Trophoblast cell (in vitro differentiated cells and primary cell): Measurements from ENCODE around the gene BACH2.

Experiments
- DNase-seq, 2 donors: peaks; one replicate each; pipeline ENCODE4 v3.0.0-alpha.2; 2016
- H2AFZ ChIP-seq: 2 replicates; pipeline ENCODE4 v1.6.1; 2013; ENCODE audit warnings: low read length, moderate library complexity, mild to moderate bottlenecking; ENCODE audit not compliant: insufficient read depth, poor library complexity
- H2AK5ac ChIP-seq: 2 replicates; pipeline ENCODE4 v1.6.1; 2013; ENCODE audit warnings: mild to moderate bottlenecking, low read length
- H2BK120ac ChIP-seq: 2 replicates; pipeline ENCODE4 v1.6.1; 2013; ENCODE audit warnings: low read length, mild to moderate bottlenecking, moderate library complexity; ENCODE audit not compliant: insufficient read depth, poor library complexity
- H2BK12ac ChIP-seq: 2 replicates; pipeline ENCODE4 v1.6.1; 2013; ENCODE audit warnings: mild to moderate bottlenecking, low read length, moderate library complexity
- H2BK5ac ChIP-seq: 2 replicates; pipeline ENCODE4 v1.6.1; 2013; ENCODE audit warnings: low read length, low read depth, moderate library complexity, mild to moderate bottlenecking; ENCODE audit not compliant: poor library complexity
- H3K14ac ChIP-seq: 2 replicates; pipeline ENCODE4 v1.6.1; 2013; ENCODE audit warnings: mild to moderate bottlenecking, low read length
- H3K18ac ChIP-seq: 2 replicates; pipeline ENCODE4 v1.6.1; 2013; ENCODE audit warnings: mild to moderate bottlenecking, low read length
- H3K23ac ChIP-seq: 2 replicates; pipeline ENCODE4 v1.6.1; 2013; ENCODE audit warnings: low read length
- H3K27ac ChIP-seq: 2 replicates; pipeline ENCODE4 v1.5.1; 2013; ENCODE audit warnings: low read depth, mild to moderate bottlenecking, inconsistent platforms, low read length, moderate library complexity
- H3K27me3 ChIP-seq: 2 replicates; pipeline ENCODE4 v1.6.1; 2013; ENCODE audit warnings: inconsistent platforms, mild to moderate bottlenecking, low read length, moderate library complexity; ENCODE audit not compliant: insufficient read depth
- H3K36me3 ChIP-seq, 2 experiments: 1 replicate in 1 of 2; 2 replicates in 1 of 2; pipeline ENCODE4 v1.6.1; 2013; ENCODE audit warnings: low read length in 2 of 2, mild to moderate bottlenecking in 2 of 2, moderate library complexity in 1 of 2; ENCODE audit not compliant: insufficient read depth in 2 of 2, control insufficient read depth in 1 of 2
- H3K4ac ChIP-seq: 2 replicates; pipeline ENCODE4 v1.6.1; 2013; ENCODE audit warnings: low read depth, mild to moderate bottlenecking, low read length, moderate library complexity
- H3K4me1 ChIP-seq, 2 experiments: 1 replicate in 1 of 2; 2 replicates in 1 of 2; pipeline ENCODE4 v1.6.1; 2013; ENCODE audit warnings: low read length in 2 of 2, mild to moderate bottlenecking in 2 of 2, moderate library complexity in 1 of 2; ENCODE audit not compliant: insufficient read depth in 2 of 2, control insufficient read depth in 1 of 2
- H3K4me2 ChIP-seq: 2 replicates; pipeline ENCODE4 v1.6.1; 2013; ENCODE audit warnings: inconsistent platforms, mild to moderate bottlenecking, low read length, moderate library complexity
- H3K4me3 ChIP-seq: 2 replicates; pipeline ENCODE4 v1.5.1; 2013; ENCODE audit warnings: mild to moderate bottlenecking, low read depth, low read length, inconsistent platforms
- H3K79me1 ChIP-seq: one replicate; pipeline ENCODE4 v1.6.1; 2013; ENCODE audit warnings: low read length
- H3K79me2 ChIP-seq: 2 replicates; pipeline ENCODE4 v1.6.1; 2013; ENCODE audit warnings: low read length, mild to moderate bottlenecking; ENCODE audit not compliant: control insufficient read depth, insufficient read depth, poor library complexity
- H3K9ac ChIP-seq: 2 replicates; pipeline ENCODE4 v1.6.1; 2013; ENCODE audit warnings: mild to moderate bottlenecking, low read length
- H3K9me3 ChIP-seq: 2 replicates; pipeline ENCODE4 v1.6.1; 2013; ENCODE audit warnings: low read depth, mild to moderate bottlenecking, control low read depth, inconsistent platforms, low read length; ENCODE audit not compliant: insufficient read depth
- H4K12ac ChIP-seq: 2 replicates; pipeline ENCODE4 v1.6.1; 2013; ENCODE audit warnings: low read depth, mild to moderate bottlenecking, low read length, moderate library complexity
- H4K8ac ChIP-seq: 2 replicates; pipeline ENCODE4 v1.6.1; 2013; ENCODE audit warnings: low read depth, mild to moderate bottlenecking, low read length, moderate library complexity
- H4K91ac ChIP-seq: one replicate; pipeline ENCODE4 v1.6.1; 2013; ENCODE audit warnings: low read depth, mild to moderate bottlenecking, low read length, moderate library complexity
- WGBS: extraction: QIAGEN DNeasy Blood & Tissue Kit; methylation state at CpG from one replicate; pipeline ENCODE4 v1.1.7; 2013; ENCODE audit warnings: missing lambda C conversion rate; ENCODE audit not compliant: insufficient read length, insufficient coverage; ENCODE audit errors: extremely low coverage; 5-methylcytosine and 5-hydroxymethylcytosine counted together

Gene BACH2

DNA sequence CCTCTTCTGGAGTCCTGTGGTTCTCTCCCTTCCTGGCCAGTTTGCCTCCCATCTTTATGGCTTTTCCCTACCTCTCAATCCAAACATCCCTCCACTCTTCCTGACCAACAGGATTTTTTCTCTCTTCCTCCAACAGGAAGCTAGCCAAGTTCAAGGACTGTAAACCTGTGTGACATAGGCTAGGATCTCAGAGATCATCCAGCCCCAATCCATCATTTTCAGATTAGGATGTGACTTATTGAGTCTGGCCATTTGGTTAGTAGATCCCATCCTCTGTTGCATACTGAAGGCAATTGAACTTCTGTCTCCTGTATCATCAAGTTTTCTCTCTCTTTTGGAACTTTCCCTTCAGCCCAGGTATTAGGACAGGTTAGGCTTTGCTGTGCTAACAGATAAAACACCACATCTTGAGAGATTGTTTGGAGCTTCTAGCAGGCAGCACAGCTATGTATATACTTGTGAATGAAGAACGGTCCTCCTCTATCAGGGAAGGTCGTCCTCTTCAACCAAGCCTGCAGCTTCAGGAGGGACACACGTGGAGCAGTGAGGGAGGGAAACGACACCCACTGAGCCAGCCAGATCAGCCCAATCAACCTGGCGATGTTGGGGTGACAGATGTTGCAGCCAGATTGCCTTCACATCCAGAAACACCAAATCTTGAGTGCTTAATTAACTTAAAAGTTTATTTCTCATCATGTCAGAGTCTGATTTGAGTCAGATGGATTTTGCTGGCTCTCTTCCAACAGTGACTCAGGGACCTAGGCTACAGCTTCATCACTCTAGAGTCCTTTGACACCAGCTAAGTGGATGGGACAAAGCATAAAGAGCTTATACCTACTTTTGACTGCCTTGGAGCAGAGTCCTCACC lies 295.5 kb downstream of the BACH2 start:
- H3K79me2 ChIP-seq, result peaks cover 2% of the 10 kb centered on the region
- no peak overlapping the region for H2BK5ac ChIP-seq
- no peak overlapping the region for H2BK12ac ChIP-seq
- no peak overlapping the region for H3K23ac ChIP-seq
- H2BK120ac ChIP-seq, result no peak overlapping the region
- H3K4me1 ChIP-seq, result peaks cover 0 to 2% of the 10 kb centered on the region in 2 experiments
- H3K4ac ChIP-seq, result no peak overlapping the region
- H3K79me1 ChIP-seq, result peaks cover 2% of the 10 kb centered on the region
- H3K4me3 ChIP-seq, result no peak overlapping the region
- DNase-seq, result no peak
- no peak overlapping the region for H3K4me2 ChIP-seq
- no peak overlapping the region for H3K27ac ChIP-seq
- no CpG with 5 or more reads among the region's 5 CpGs for WGBS
- H3K18ac ChIP-seq, result no peak overlapping the region
- H3K14ac ChIP-seq, result no peak overlapping the region
- no peak overlapping the region for H2AK5ac ChIP-seq
- no peak overlapping the region for H4K12ac ChIP-seq
- peaks cover 2 to 3% of the 10 kb centered on the region in 2 experiments for H3K36me3 ChIP-seq
- no peak overlapping the region for H4K8ac ChIP-seq
- H3K9ac ChIP-seq, result no peak overlapping the region
- H3K9me3 ChIP-seq, result peaks cover 2% of the 10 kb centered on the region
- H2AFZ ChIP-seq, result no peak overlapping the region
- no peak overlapping the region for H4K91ac ChIP-seq
- no peaks in the 10 kb centered on the region for H3K27me3 ChIP-seq

DNA sequence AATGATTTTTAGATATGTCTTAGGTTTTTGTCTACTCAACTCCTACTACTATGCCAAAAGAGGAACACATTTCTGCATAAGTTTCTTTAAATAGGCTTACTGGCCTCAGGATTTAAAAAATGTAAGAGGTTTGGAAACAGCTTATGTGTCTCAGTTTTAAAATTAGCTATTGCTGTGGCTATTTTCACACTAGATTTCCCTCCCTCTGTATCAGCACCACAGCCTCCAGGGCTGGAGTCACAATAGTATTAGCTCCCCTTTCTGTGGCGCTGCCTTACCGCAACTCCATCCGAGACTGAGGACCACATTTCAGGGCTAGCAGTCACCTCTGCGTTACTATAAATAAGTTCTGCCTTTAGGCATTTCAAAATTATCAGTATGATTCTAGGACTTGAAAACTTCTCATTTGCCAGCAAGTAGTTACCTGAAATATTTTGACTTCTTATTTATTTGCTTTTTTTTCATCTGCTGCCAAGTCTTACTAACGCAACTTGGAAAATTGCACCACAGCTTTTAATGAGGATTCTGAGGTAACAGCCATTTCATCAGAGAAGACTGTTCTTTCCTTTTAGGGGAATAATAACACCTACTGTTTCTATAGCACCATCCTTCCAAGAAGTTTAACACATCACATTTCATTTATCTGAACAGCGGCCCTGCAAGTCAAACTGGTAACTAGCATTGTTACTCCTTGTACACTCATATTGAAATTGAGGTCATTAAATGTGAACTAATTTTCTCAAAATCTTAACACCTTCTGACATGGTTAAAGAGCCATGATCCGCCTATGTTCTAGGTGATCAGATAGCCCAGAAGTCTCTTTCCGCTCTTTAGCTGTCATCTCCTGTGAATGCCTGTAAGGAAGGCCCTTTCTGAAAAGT lies 296.5 kb downstream of the BACH2 start:
- Histone ChIP-seq H3K9ac (no peak overlapping the region), H3K4ac (no peak overlapping the region), H2BK5ac (no peak overlapping the region), H3K14ac (no peak overlapping the region), H2AK5ac (no peak overlapping the region), H3K4me2 (no peak overlapping the region), H3K9me3 (peaks cover 2% of the 10 kb centered on the region), H2BK12ac (no peak overlapping the region), H2BK120ac (no peak overlapping the region), H4K91ac (no peak overlapping the region), H3K27me3 (no peaks in the 10 kb centered on the region), H3K79me2 (peaks cover 2% of the 10 kb centered on the region), H4K12ac (no peak overlapping the region), H3K36me3 (peaks cover 0 to 3% of the 10 kb centered on the region in 2 experiments), H3K4me3 (no peak overlapping the region), H3K18ac (no peak overlapping the region), H2AFZ (no peak overlapping the region), H3K4me1 (peaks cover 0 to 2% of the 10 kb centered on the region in 2 experiments), H3K27ac (no peak overlapping the region), H4K8ac (no peak overlapping the region), H3K23ac (no peak overlapping the region), H3K79me1 (peaks cover 2% of the 10 kb centered on the region)
- no CpG with 5 or more reads among the region's 8 CpGs for WGBS
- DNase-seq, result no peak

DNA sequence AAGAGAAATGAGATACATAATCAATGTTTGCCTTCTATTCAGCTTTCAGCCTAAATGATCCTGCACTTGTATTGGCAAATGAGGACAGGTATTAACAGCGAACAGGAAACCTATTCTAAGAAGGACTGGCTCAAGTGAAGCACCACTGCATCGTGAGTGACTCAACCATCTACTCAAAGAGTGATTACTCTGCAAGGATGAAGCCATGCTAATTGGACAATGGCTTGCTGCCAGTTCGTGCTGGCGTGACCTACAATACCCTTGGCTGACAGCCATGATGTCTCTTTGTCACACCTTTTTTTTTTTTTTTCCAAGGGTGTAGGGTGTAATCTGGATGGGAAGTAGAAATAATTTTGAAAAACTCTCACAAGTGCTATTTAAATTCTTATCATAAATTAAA lies 297.5 kb downstream of the BACH2 start:
- no peak overlapping the region for H2AFZ ChIP-seq
- H2BK120ac ChIP-seq, result no peak overlapping the region
- H3K18ac ChIP-seq, result no peak overlapping the region
- H3K4ac ChIP-seq, result no peak overlapping the region
- H2BK12ac ChIP-seq, result no peak overlapping the region
- H2AK5ac ChIP-seq, result no peak overlapping the region
- no peaks in the 10 kb centered on the region for H3K27me3 ChIP-seq
- H2BK5ac ChIP-seq, result no peak overlapping the region
- DNase-seq, result no peak
- no CpG with 5 or more reads among the region's 4 CpGs for WGBS
- H3K9me3 ChIP-seq, result peaks cover 2% of the 10 kb centered on the region
- no peak overlapping the region for H4K91ac ChIP-seq
- H3K4me3 ChIP-seq, result no peak overlapping the region
- H3K79me2 ChIP-seq, result no peaks in the 10 kb centered on the region
- peaks cover 0 to 3% of the 10 kb centered on the region in 2 experiments for H3K36me3 ChIP-seq
- H3K79me1 ChIP-seq, result peaks cover 2% of the 10 kb centered on the region
- no peak overlapping the region for H3K9ac ChIP-seq
- no peak overlapping the region for H4K12ac ChIP-seq
- peaks cover 0 to 2% of the 10 kb centered on the region in 2 experiments for H3K4me1 ChIP-seq
- no peak overlapping the region for H3K27ac ChIP-seq
- H3K23ac ChIP-seq, result no peak overlapping the region
- no peak overlapping the region for H4K8ac ChIP-seq
- no peak overlapping the region for H3K4me2 ChIP-seq
- H3K14ac ChIP-seq, result no peak overlapping the region

DNA sequence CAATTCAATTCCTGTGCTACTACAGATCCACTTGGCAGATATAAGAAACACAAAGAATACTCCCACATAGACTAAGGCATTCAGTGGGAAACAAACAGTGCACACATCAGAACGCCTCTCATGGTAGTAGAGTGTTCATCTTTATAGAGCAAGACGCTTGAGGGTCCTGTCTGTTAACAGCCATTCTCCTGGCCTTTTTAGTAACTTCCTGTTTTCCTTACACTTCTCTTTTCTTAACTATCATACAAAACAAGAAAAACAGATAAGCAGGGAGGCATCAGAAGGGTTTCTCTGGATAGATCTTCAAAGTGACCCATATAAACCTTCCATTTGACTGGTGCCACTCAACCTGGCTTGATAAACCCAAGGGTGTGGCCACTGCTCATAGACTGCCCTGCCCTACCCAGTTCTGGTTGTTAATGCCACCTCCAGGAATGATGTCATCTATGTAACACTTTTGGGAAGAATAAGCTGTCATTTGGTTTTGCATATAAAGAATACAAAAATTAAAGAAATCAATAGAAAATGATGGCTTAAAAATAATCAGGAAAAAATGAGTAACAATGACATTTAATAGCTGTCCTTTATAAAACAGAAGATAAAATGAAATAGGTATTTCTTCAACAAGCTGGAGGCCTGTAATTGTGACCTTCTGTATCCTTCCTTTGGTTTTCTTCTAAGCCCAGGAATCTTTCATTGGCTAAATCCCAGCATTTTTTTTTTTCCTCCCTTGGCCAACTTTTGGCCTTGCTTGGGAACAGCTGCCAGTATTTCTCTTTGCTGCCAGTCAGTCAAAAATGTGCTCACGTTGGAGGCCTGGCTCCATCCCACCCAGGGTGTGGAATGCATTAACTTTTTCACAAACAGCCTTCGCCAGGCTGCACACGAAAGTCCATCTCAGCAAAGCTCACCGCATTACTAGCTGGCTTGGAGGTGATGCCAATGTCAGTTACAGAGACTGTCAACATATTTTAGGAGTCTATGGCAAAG lies 298.9 kb downstream of the BACH2 start:
- no peak overlapping the region for H3K4me3 ChIP-seq
- H3K4me2 ChIP-seq, result no peak overlapping the region
- H3K9ac ChIP-seq, result no peak overlapping the region
- H4K91ac ChIP-seq, result no peak overlapping the region
- H3K79me2 ChIP-seq, result no peaks in the 10 kb centered on the region
- H2AK5ac ChIP-seq, result no peak overlapping the region
- H3K18ac ChIP-seq, result no peak overlapping the region
- no peak overlapping the region for H2AFZ ChIP-seq
- H2BK5ac ChIP-seq, result no peak overlapping the region
- H3K9me3 ChIP-seq, result peaks cover 2% of the 10 kb centered on the region
- no peak overlapping the region for H3K23ac ChIP-seq
- no peak overlapping the region for H4K8ac ChIP-seq
- no peak overlapping the region for H4K12ac ChIP-seq
- no peaks in the 10 kb centered on the region for H3K27me3 ChIP-seq
- H3K4me1 ChIP-seq, result peaks cover 0 to 2% of the 10 kb centered on the region in 2 experiments
- H2BK12ac ChIP-seq, result peak overlapping the region; percentile 17
- H3K14ac ChIP-seq, result no peak overlapping the region
- H2BK120ac ChIP-seq, result no peak overlapping the region
- no peak overlapping the region for H3K27ac ChIP-seq
- DNase-seq, result no peak
- no CpG with 5 or more reads among the region's 6 CpGs for WGBS
- no peaks in the 10 kb centered on the region for H3K79me1 ChIP-seq
- no peak overlapping the region for H3K4ac ChIP-seq
- peaks cover 0 to 2% of the 10 kb centered on the region in 2 experiments for H3K36me3 ChIP-seq
